Skeletal muscle satellite cell (primary cell): ENCODE measurements around the gene SLC22A7.

ENCODE experiments used
- H3K27me3 ChIP-seq: 2 replicates; pipeline ENCODE4 v1.7.0; 2013; ENCODE audit warnings: low read length; ENCODE audit not compliant: control insufficient read depth, insufficient read depth
- H3K36me3 ChIP-seq: 2 replicates; pipeline ENCODE4 v1.7.0; 2013; ENCODE audit warnings: mild to moderate bottlenecking, control low read depth, low read length; ENCODE audit not compliant: insufficient read depth
- H3K4me1 ChIP-seq: 2 replicates; pipeline ENCODE4 v1.7.0; 2013; ENCODE audit warnings: low read length; ENCODE audit not compliant: control insufficient read depth, insufficient read depth
- H3K4me2 ChIP-seq: 2 replicates; pipeline ENCODE4 v1.7.0; 2013; ENCODE audit warnings: mild to moderate bottlenecking, low read length
- H3K4me3 ChIP-seq: 2 replicates; pipeline ENCODE4 v1.7.0; 2013; ENCODE audit warnings: low read length
- H3K9ac ChIP-seq: 2 replicates; pipeline ENCODE4 v1.7.0; 2013; ENCODE audit warnings: mild to moderate bottlenecking, low read depth, low read length, moderate library complexity
- H3K9me3 ChIP-seq: replicated peaks from 2 replicates; pipeline ENCODE4 v1.7.0; 2013; ENCODE audit warnings: mild to moderate bottlenecking, control low read depth, low read length

The SLC22A7 gene

DNA sequence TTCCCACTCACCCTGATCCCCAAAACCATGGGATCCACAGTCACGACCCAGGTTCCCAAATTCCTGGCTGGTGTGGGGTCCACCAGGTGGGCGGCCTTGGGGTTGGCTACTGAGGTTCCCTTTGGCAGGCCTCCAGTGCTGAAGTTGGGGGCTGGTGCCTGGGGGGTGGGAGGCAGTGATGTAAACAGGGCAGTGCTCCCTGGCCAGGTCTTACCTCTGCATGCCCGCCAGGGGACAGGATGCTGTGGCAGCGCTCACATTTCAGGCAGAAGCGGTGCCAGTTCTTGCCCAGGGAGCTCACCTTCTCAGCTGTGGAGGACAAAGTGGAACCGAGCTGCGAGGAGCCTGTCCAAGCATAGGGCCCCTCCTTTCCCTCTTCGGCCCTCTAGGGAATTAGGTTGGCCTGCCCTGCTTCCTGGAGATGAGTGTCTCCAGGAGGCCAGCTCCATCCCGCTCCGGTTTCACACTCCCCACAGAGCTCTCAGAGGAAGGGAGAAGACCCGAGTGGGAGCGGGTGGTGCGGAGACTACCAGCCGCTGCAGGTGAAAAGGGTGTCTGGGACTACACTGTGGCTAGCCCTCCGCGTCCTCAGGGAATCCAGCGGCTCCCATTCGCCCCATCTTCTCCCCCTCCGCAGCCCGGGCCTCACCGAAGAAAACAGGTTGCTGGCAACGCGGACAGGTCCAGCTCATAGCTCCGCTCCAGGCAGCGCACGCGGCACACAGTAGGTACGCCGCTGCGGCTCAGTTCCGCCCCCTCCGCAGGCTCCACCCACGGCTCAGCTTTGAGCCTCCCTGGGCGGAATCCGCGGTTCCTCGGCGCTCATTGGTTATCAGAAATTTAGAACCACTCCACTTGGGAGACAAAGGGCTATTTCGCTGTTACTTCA is 10.3 kb downstream of the SLC22A7 start, which contains the start of gene CRIP3:
Gene CRIP3, minus strand, starts transcription at position 726 of the 889 bp plus-strand sequence. Its CDS starts 34 bp downstream, at position 692.
- H3K4me2 ChIP-seq, result peak within 1 kb of the TSS; percentile 43
- no peak within 1 kb of the TSS for H3K9ac ChIP-seq
- H3K4me1 ChIP-seq, result no peaks in the 10 kb centered on the region
- H3K27me3 ChIP-seq, result peaks cover 46% of the 10 kb centered on the region
- no peaks in the 10 kb centered on the region for H3K9me3 ChIP-seq
- H3K36me3 ChIP-seq, result no peaks in the 10 kb centered on the region
- peak within 1 kb of the TSS; percentile 33 for H3K4me3 ChIP-seq

DNA sequence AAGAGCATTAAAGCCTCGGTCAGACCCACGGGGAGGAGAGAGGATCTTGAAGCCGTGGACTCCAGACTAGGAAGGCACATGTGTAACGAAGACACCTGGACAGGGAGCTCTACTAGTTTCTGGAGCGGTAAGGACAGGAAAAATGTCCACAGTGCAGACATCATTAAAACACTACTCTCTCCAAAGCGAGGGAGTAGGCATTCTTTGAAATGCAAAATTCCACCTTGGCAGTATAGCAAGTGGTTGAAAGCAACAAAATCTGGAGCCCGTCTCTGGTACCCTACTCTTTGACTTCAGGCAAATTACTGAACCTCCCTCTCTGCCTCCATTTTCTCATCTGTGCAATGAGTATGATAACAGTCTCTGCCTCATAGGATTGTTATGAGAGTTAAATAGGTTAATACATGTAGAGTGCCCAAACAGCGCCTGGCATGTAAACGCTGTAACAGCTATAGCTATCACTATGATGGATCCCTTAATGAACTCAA is 11.0 kb downstream of the SLC22A7 start:
- no peaks in the 10 kb centered on the region for H3K9me3 ChIP-seq
- H3K4me2 ChIP-seq, result peak overlapping the region; percentile 43
- peaks cover 45% of the 10 kb centered on the region for H3K27me3 ChIP-seq
- no peaks in the 10 kb centered on the region for H3K36me3 ChIP-seq
- no peak overlapping the region for H3K9ac ChIP-seq
- no peaks in the 10 kb centered on the region for H3K4me1 ChIP-seq
- peak overlapping the region; percentile 33 for H3K4me3 ChIP-seq

- no peaks in the 10 kb centered on the region for H3K9me3 ChIP-seq
- no peak overlapping the region for H3K4me2 ChIP-seq
- H3K36me3 ChIP-seq, result no peaks in the 10 kb centered on the region
- H3K9ac ChIP-seq, result no peak overlapping the region
- H3K4me1 ChIP-seq, result no peaks in the 10 kb centered on the region
- H3K27me3 ChIP-seq, result peaks cover 41% of the 10 kb centered on the region
- no peak overlapping the region for H3K4me3 ChIP-seq
Measured at GRCh38 chr6:43310134-43310533, 12.1 kb downstream of the SLC22A7 start.

DNA sequence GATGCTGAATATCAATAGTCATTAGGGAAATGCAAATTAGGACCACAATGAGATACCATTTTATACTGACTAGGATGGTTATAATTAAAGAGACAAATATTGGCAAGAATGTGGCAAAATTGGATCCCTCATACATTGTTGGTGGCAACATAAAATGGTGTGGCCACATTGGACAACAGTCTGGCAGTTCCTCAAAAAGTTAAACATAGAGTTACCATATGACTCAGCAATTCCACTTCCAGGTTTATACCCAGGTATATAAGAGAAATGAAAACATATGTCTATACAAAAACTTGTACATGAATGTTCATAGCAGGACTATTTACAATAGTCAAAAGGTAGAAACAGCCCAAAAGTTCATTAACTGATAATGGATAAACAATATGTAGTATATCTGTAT is 12.6 kb downstream of the SLC22A7 start:
- Histone ChIP-seq H3K36me3 (no peaks in the 10 kb centered on the region), H3K4me2 (no peak overlapping the region), H3K9ac (no peak overlapping the region), H3K4me3 (no peak overlapping the region), H3K4me1 (no peaks in the 10 kb centered on the region), H3K27me3 (peaks cover 44% of the 10 kb centered on the region), H3K9me3 (no peaks in the 10 kb centered on the region)

DNA sequence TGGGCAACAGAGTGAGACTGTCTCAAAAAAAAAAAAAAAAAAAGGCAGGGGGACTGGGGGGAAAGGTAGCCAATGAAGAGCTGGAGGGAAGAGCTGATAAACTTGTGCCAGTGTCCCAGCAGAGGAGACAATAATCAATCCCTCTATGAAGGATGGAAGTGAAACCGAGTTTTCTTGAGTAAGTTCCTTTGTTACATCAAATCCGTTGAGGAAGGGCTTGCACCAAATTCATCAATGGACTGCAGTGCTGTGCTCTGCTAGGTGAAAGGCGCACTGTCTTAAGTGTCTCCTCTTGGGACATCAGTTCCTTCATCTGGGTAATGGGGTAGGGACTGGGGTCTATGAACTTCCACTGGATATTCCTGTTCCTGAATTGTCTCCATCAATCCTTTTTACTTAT is 13.6 kb downstream of the SLC22A7 start:
- H3K4me3 ChIP-seq, result no peak overlapping the region
- no peaks in the 10 kb centered on the region for H3K36me3 ChIP-seq
- H3K9ac ChIP-seq, result no peak overlapping the region
- H3K4me1 ChIP-seq, result no peaks in the 10 kb centered on the region
- H3K27me3 ChIP-seq, result peaks cover 52% of the 10 kb centered on the region
- no peak overlapping the region for H3K4me2 ChIP-seq
- no peaks in the 10 kb centered on the region for H3K9me3 ChIP-seq

DNA sequence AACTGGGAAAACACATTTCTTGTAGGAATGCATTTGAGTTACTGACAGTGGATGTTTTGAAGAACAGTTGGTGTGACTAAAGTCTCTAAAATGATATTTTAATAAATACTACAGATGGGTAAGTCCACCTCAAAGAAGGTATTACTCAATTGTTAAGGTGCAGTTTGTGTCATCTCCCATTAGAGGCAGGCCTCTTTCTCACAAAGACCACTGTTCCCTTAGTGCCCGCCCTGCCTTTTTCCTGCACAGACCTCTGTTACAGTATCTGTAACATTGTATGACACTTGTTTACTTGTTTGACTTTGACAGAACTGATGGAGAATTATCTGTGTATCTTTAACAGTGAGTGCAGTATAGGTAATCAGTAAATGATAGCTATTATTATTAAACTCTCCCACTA is 15.8 kb downstream of the SLC22A7 start:
- Histone ChIP-seq H3K36me3 (no peaks in the 10 kb centered on the region), H3K9ac (no peak overlapping the region), H3K4me2 (no peak overlapping the region), H3K9me3 (no peaks in the 10 kb centered on the region), H3K27me3 (peaks cover 38% of the 10 kb centered on the region), H3K4me3 (no peak overlapping the region), H3K4me1 (no peaks in the 10 kb centered on the region)

- H3K4me2 ChIP-seq, result no peak overlapping the region
- H3K27me3 ChIP-seq, result peaks cover 25% of the 10 kb centered on the region
- no peak overlapping the region for H3K9ac ChIP-seq
- no peaks in the 10 kb centered on the region for H3K36me3 ChIP-seq
- no peaks in the 10 kb centered on the region for H3K9me3 ChIP-seq
- H3K4me3 ChIP-seq, result no peak overlapping the region
- no peaks in the 10 kb centered on the region for H3K4me1 ChIP-seq
Measured at GRCh38 chr6:43318011-43318410, 20.0 kb downstream of the SLC22A7 start.

DNA sequence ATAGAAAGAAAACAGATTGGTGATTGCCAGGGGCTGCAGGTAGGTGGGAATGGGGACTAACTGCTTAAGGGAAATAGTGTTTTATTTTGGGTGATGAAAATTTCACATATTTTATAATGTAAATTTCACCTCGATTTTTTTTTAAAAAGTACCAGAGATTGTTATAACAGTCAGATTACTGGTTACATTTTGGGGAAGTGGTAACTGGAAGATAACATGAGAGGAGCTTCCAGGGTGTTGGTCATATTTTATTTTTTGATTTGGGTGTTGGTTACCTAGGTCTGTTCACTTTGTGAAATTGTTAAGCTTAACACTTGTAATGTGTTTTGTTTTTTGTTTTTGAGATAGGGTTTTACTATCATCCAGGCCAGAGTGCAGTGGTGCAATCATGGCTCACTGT is 27.8 kb downstream of the SLC22A7 start:
- Histone ChIP-seq H3K4me2 (no peak overlapping the region), H3K4me3 (no peak overlapping the region), H3K36me3 (no peaks in the 10 kb centered on the region), H3K9ac (no peak overlapping the region), H3K27me3 (no peaks in the 10 kb centered on the region), H3K4me1 (no peaks in the 10 kb centered on the region), H3K9me3 (no peaks in the 10 kb centered on the region)

DNA sequence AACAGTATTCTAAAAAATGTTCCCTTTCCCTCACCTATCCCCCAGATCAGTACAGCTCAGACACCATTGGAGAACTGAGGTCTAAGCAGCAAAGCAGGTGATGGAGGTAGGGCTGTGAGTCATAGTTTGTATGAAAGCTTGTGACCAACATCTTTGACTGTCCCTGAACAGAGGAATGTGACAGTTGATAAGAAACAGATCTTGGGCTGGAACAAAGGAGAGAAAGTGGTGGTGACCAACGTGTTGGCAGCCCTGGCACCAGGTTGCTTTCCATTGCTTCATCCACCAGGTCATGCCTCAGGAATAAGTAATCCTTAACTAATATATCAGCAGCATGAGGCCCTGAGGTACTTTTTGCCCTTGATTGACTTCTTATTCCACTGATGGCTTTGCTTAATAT is 30.5 kb downstream of the SLC22A7 start:
- Histone ChIP-seq H3K4me2 (no peak overlapping the region), H3K4me3 (no peak overlapping the region), H3K36me3 (no peaks in the 10 kb centered on the region), H3K9ac (no peak overlapping the region), H3K27me3 (no peaks in the 10 kb centered on the region), H3K9me3 (no peaks in the 10 kb centered on the region), H3K4me1 (no peaks in the 10 kb centered on the region)

DNA sequence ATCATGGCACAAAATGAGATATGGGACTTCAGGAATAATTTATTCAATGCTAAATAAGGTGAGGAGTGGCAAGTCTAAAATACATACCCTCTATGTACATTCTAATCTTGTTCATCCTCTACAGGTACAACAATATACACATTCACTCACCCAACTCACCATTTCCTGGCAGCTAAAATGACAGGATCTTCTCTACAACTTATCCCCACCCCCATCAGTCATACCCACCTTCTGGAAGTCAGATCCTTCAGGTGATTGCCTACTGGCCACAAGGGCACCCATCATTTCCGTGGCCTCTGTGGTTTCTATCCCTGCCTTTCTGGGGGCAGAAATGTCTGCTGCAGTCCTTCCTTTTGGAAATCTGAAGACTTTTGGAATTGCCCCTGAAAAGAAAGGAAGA is 33.4 kb downstream of the SLC22A7 start:
- no peak overlapping the region for H3K4me2 ChIP-seq
- H3K9ac ChIP-seq, result no peak overlapping the region
- H3K4me3 ChIP-seq, result no peak overlapping the region

DNA sequence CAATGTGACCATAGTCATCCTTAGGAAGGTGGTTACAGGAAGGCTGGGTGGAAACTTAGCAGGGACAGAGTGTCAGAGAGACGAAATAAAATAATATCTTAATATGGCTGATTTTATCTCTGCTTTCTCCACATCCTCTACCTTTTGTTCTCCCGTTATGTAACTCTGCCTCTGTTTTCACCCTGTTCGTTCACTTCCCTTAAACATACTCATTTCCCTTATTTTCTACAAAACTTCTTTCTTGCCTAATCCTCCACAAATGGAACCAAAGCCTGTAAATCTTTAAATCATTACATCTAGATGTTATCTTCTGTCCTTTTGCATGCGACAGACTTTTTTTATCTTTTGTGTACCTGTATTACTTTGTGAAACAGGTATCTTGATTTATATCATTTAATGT is 33.8 kb downstream of the SLC22A7 start:
- no peaks in the 10 kb centered on the region for H3K9me3 ChIP-seq
- H3K36me3 ChIP-seq, result peaks cover 6% of the 10 kb centered on the region
- no peak overlapping the region for H3K4me3 ChIP-seq

More for the DNA sequence above, 33.4 kb downstream of the SLC22A7 start:
- H3K4me1 ChIP-seq, result no peaks in the 10 kb centered on the region
- H3K27me3 ChIP-seq, result no peaks in the 10 kb centered on the region
- peaks cover 4% of the 10 kb centered on the region for H3K36me3 ChIP-seq
- H3K9me3 ChIP-seq, result no peaks in the 10 kb centered on the region

More for the DNA sequence above, 33.8 kb downstream of the SLC22A7 start:
- H3K4me2 ChIP-seq, result no peak overlapping the region
- no peak overlapping the region for H3K9ac ChIP-seq
- no peaks in the 10 kb centered on the region for H3K27me3 ChIP-seq
- no peaks in the 10 kb centered on the region for H3K4me1 ChIP-seq
